ENCODE measurements around the gene RNF212B. TPM values are rescaled to one million over a fixed set of nuclear protein-coding genes. Genes with fewer than 3 reads are reported as not detected.
A peak's percentile ranks its signal among the peaks of the same experiment; 100 is the strongest.

The RNF212B gene
- total RNA-seq, 1 experiment from 2014 or later, result 0.39 TPM

- peak overlapping the region; percentile 86 for H4K8ac ChIP-seq (replicated peaks; ENCODE audit: insufficient read length, low read depth, low read length)
- Mint-ChIP-seq H3K27me3 (ENCODE audit: low read depth) (no peaks in the 10 kb centered on the region), H3K9me3 (no peaks in the 10 kb centered on the region; a peak in 1 of 5 replicates), H3K4me1 (peaks cover 44 to 45% of the 10 kb centered on the region in 2 experiments), H3K27ac (peak overlapping the region; percentile 80 to 100 (median 99)), H3K4me3 (peak overlapping the region; percentile 12 to 49), H3K36me3 (ENCODE audit: insufficient read depth in 1 of 3, low read depth in 3 of 3) (no peaks in the 10 kb centered on the region)
- H3K4me1 ChIP-seq (ENCODE audit: insufficient read depth, low read length), result peaks cover 2% of the 10 kb centered on the region; the same call in 1 of the 2 replicates
- H4K91ac ChIP-seq (ENCODE audit: insufficient read length, low read depth, low read length), result no peak overlapping the region
- no peaks in the 10 kb centered on the region for H3K27me3 ChIP-seq (ENCODE audit: insufficient read depth, low read length)
- H4K20me1 ChIP-seq (ENCODE audit: control insufficient read depth, insufficient read depth, insufficient read length), result no peaks in the 10 kb centered on the region
- peak overlapping the region; percentile 97 for H2BK20ac ChIP-seq (ENCODE audit: low read depth, low read length, poor library complexity, severe bottlenecking)
- H2AFZ ChIP-seq (ENCODE audit: low read length), result no peak overlapping the region
- H3K23ac ChIP-seq (ENCODE audit: insufficient read length, low read depth, low read length), result no peak overlapping the region
- H2BK5ac ChIP-seq (ENCODE audit: insufficient read length, low read length), result peak overlapping the region; percentile 89
- DNase-seq, result peak; percentile 40
- H3T11ph ChIP-seq (ENCODE audit: low read length), result peak overlapping the region; percentile 97
- no peak overlapping the region for H3K56ac ChIP-seq (ENCODE audit: insufficient read length, low read depth, low read length)
- no peaks in the 10 kb centered on the region for H3K79me2 ChIP-seq (ENCODE audit: insufficient read depth, low read length)
- peak overlapping the region; percentile 89 for H3K18ac ChIP-seq (ENCODE audit: insufficient read length, low read depth, low read length)
- peak overlapping the region; percentile 96 for H2BK120ac ChIP-seq (ENCODE audit: low read depth, low read length, poor library complexity, severe bottlenecking)
- peak overlapping the region; percentile 46 for H4K5ac ChIP-seq (ENCODE audit: insufficient read length, low read depth, low read length)
- H2BK12ac ChIP-seq (ENCODE audit: insufficient read length, low read depth, low read length), result no peak overlapping the region
- peak overlapping the region; percentile 58 for H3K9ac ChIP-seq (ENCODE audit: extremely low read depth, insufficient read length, low read length)
- no peak overlapping the region for H2BK15ac ChIP-seq (ENCODE audit: low read depth, low read length)
- H3K14ac ChIP-seq (ENCODE audit: insufficient read depth, low read length), result peak overlapping the region; percentile 69; the same call in 1 of the 2 replicates
- H3K79me1 ChIP-seq (ENCODE audit: insufficient read depth, low read depth, low read length, poor library complexity, severe bottlenecking), result no peaks in the 10 kb centered on the region
- no peak overlapping the region for H2AK5ac ChIP-seq (ENCODE audit: insufficient read length, low read length)
- no peak for TF ChIP-seq CTCF (conservative IDR thresholded peaks at IDR 0.05)
- H3K23me2 ChIP-seq (ENCODE audit: insufficient read length, low read depth, low read length, poor library complexity, severe bottlenecking), result peaks cover 4% of the 10 kb centered on the region
- WGBS (ENCODE audit: extremely low coverage, insufficient read length, low lambda C conversion rate), result no CpG with 5 or more reads among the region's 4 CpGs
- peak overlapping the region; percentile 66 for H3K4me2 ChIP-seq (ENCODE audit: insufficient read depth, insufficient read length, low read length)
- H3K9me3 ChIP-seq (ENCODE audit: control insufficient read depth, low read depth, low read length), result no peaks in the 10 kb centered on the region
- no peak overlapping the region; the same call in 1 of the 2 replicates for H3K4ac ChIP-seq (ENCODE audit: low read depth, low read length)
- peak overlapping the region; percentile 98 for H3K27ac ChIP-seq (ENCODE audit: insufficient read length, low read depth, low read length)
Observed at GRCh38 chr14:23252420-23253333, 14.9 kb downstream of the RNF212B start.
